HG02870 (cell line): Measurements from ENCODE around the gene URB2.

Source experiments
- ATAC-seq: cut with Tn5 transposase; IDR thresholded peaks from one replicate; pipeline ENCODE4 v1.9.1; 2021; ENCODE audit warnings: mild to moderate bottlenecking, moderate library complexity; ENCODE audit not compliant: unreplicated experiment

The URB2 gene

DNA sequence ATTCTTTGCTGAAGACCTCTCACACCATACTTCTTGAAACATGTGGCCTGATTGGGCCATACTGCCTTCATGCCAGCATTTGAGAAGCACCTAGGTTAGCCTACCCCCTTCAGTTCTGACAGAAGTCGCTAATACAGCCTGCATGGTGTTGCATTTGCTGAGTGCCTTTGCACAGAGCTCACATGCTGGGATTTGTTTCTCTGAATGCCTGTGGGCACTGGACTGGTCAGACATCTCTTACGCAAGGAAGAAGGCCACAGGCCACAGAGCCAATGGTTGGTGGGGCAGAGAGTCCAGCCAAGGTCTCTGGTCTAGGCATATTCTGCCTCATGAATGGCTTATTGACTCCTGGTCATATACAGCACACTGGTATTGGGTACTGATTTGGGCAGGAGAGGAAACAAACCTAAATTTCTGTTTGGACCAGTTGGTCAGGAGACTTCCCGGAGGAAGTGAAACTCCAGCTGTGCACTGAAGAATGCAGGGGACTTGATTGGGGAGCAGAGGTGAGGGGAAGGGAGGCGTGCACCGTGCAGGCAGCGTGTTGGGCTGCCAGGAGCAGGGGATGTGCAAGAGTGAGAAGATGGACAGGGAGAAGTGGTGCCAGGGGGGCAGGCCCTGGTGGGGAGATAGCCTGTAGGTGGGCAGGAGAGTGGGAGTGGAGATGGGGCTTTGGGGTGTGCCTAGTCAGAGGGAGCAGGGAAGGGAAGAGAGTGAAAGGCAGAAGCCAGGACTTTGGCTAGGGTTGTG is 18.1 kb downstream of the URB2 start:
- ATAC-seq, result no peak

DNA sequence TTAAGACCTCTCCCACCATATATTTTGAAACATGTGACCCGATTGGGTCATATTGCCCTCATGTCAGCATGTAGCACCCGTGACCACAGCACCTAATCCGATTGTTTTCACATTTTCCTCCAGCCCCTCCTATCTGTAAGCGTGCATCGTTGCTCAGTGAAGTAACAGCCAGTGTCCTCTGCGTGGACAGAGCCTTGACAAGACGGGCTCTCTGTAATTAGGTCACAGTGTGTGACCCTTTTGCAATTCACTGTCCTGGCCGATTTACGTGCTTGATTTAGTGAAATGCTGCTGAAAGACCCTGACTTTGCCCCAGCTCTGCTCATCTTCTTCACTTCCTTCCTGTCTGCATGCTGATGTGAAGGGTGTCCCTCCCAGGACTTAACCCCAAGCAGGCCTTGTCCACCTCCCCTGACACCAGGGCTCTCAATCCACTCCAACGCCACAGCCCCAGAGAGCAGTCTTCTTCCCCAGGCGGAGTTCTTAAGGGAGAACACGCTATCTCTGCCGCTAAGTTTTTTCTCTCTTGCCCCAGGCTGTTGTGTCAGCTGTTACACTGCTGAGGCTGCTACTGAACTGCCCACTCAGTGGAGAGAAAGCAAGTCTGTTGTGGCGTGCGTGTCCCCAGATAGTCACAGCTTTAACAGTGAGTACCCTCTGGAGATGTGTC is 19.4 kb downstream of the URB2 start:
- no peak for ATAC-seq

DNA sequence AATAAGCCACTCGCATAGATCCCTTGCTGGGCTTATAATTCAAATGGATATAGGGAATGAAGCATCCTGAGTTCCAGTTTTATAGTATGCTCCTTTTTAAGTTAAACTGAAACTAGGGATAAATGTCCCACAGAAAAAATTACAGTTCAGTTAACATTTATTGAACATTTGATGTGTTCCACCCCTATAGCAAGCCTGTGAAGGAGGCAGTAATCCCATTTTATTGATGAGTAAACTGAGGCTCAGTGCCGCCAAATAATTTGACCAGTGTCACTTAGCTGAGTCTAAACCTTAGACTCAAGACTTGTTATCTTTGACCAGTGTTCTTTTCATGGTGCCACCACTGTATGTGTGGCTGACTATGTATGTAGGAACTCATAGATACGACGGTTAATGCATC is 22.4 kb downstream of the URB2 start:
- no peak for ATAC-seq

DNA sequence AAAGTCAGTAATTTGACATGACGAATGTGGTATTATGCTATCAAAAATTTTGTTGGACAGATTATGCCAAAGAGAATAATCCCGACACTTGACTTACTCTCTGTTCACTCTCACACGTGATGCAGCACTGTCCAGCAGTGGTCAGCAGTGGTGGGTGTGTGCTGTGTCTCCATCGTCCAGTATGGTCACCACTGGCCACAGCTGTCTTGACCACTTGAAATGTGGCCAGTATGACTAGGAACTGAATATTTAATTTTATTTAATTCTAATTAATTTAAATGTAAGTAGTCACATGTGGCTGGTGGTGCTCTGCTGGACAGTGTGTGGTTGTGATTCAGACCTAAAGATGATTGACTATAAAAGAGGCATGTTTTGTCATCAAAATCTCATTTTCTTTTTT is 24.0 kb downstream of the URB2 start:
- ATAC-seq, result no peak

DNA sequence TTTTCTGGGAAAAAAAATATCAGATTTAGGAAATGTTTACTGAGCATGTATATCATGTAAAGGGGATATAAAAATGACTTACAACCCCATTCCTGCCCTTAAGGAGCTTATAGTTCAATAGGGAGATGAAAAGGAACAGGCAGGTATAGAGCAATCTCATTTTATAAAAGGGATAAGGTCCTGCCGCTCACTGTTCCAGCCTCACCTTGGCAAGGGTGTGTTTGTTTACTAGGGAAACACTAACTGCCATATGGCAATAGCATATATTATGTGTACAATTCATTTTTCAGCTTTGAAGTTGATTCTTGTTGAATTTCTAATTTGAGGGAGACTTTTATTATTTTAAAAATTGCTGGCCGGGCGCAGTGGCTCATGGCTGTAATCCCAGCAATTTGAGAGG is 25.5 kb downstream of the URB2 start:
- ATAC-seq, result no peak

DNA sequence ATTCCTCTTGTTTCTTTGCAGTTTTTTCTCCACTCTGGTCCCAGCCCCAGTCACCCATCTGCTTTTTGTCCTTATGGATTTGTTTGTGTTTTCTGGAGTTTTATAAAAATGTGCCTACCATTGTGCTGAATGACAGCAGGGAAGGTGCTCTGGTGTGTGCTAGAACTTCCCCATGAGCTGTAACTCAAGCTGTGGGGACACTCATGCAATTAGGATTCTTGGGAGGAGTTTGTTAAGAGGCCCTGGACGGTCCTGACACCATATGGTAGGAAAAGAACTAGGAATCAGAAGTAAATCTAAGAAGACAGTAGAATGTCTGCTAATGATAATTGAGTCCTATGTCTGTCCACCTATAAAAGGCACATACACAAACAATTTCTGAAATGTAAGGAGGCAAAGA is 27.4 kb downstream of the URB2 start:
- no peak for ATAC-seq

DNA sequence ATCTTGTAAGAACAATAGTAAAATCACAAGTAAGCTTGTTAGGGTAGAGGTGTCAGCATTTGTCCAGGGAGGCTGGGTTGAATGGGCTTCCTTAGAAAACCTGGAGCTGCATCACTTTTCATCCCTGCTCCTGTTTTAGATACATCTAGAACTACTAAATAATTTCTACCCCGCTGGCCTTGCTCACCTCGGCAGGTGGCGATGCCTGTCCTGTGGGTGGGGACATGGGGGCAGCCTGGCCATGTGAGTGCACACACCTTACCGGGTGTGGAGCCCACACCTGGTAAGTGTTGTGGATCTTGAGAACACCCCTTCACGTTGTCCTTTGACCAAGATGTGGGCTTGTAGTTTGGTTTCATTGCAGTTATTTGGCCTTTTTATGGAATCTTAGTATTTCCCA is 29.7 kb downstream of the URB2 start:
- no peak for ATAC-seq

DNA sequence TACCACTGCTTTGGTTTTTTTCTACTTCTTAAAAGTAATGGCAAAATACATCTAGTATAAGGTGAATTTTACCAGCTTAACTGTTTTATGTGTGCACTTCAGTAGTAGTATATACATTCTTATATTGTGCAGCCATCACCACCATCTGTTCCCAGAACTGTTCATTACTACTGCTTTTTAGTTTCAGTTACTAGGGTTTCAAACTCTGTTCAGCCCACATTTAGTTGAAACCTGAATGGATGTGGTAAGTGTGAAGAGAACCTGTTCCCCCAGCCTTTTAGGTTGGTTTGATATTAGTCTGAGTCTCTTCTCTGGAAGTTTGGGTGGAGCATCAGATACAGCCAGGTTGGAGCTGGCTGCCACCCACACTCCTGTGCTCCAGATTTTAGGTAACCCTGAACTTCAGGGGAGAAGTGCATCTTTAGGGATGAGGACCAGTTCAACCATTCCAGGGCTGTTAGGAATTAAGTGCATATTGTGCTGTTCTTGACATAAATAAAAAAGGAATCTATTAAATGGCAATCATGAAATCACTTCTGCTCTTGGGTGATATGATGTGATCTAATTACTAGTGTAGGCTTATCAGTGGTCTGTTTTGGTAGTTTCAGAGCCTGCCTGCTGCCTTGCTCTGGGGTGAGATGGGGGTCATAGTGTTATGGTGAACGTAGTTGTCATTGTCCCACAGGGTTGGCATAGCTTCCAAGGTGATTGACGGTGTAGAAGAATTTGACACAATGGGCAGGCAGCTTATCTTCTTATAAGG is 32.1 kb downstream of the URB2 start:
- ATAC-seq, result peak; percentile 82

DNA sequence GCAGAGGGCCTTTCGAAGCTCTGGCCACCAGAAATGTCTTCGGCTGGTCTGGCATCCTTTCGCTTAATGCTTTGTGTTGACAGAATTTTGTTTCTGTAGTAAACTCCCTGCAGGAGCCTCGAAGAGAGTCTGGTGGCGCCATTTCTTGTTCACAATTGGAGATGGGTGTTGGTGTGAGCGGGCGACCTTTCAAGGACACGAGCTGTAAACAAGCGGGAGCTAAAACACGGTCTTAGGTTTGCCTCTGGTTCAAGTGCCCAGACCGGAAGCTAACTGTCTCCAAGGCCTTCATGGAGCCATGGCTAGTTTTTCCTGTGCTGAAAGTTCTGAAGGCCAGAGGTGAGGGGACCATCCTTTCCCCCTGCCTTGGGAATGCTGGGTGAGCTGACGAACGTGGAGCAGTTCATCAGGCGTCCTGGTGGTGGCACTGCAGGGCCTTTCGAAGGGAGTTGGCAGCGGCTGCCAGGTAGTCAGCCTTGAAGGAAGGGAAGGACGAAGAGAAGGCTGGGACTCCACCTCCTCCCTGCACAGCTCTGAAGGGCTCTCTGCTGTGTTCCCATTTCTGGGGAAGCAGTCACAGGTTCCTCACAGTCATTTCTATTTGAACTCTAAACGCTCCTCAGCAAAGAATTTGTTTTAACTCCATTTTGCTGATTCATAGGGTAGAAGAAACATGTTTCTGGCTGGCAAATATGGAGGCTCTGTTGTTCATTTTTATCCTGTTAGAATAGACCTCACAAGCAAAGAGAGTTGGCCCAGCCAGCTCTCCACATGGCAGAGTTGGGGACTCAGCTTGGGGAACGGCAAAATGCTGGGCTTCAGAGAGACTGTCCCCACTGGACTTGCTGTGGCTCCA is 35.2 kb downstream of the URB2 start:
- ATAC-seq, result peak; percentile 51

DNA sequence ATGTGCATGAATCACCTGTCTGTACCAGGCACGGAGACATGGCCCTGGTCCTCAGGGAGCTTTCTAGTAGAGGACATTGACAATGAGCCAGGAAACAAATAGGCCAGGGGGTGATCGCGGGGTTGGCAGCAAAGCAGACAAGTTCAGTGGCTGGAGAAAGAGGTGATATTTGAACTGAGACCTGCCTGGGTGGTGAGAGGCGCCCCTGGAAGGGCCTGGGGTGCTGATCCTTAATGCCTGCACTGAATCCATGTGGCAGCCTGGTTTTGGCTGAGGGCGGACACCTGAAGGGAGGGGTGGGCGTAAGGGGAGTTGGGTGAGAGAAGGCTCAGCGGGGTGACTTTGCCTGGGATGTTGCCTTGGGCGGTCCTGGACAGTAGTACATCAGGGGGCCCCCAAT is 35.9 kb downstream of the URB2 start:
- no peak for ATAC-seq

DNA sequence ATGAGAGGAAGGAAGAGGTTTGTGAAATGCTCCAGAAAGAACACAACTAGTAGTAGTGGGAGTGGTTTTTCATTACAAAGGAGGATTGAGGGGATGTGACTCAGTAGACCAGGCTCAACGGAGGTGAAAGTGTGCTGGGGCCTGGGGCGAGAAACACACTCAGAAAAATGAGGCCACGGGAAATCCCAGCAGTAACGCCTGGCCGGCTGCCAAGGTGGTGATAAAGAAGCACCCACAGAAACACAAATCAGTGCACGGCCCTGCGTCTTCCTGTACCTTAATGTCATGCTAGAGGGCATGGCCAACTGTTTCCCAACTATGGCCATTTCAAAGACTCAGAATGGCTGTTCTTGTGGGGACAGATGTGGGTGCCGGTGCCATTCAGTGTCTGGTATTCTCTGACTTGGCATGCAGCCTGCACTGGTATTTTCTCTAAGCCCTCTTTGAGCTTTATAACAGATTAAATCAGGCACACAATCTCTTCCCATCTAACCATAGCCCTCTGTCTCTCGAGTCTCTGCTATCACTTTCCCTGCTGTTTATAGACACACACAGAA is 38.2 kb downstream of the URB2 start:
- peak; percentile 59 for ATAC-seq

DNA sequence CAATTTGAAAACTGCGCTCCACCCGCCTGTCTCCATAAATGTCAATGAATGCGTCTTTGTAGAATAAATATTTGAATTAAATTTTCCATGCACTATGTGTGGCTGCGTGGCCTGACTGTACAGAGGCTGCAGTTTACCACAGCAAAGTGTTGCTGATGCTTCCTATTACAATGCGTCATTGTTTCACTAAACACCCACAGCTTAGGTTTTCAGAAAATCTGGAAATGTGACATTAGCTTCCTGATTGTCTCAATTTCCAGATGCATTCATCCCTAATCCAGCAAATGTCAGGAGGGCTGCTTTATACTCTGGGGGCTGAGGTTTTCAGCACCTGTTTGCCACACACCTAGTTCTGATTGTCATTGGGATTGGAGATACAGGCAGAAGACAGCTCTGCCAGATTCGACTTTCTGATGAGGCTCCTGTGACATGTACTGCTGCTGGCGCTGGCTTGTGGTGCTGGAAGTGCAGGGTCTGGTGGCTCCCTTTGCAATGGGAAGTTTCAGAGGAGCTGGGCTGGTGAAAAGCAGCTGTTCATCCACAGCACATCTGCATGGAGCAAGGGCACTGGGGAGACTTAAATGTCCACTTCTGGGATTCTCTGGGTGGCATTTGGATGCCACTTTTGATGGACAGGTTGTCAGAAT is 40.0 kb downstream of the URB2 start:
- ATAC-seq, result no peak

DNA sequence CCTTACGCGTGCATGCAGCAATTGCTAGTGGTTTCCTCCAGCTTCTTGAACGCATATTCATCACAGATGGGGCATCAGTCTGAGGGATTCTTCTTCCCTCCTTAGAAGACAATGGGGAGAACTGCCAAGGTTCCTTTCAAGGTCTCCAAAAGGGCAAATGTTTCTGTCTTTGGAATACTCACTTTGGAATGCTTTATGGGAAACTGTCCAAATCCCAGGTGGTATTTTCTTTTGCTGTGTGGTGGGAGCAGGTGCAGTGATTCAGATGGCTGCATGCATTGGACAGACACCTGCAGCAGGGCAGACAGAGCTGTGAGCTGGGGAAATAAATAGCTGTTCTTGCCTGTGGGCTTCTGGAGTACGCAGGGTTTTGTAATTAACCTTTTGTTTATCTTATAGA is 40.5 kb downstream of the URB2 start:
- no peak for ATAC-seq

DNA sequence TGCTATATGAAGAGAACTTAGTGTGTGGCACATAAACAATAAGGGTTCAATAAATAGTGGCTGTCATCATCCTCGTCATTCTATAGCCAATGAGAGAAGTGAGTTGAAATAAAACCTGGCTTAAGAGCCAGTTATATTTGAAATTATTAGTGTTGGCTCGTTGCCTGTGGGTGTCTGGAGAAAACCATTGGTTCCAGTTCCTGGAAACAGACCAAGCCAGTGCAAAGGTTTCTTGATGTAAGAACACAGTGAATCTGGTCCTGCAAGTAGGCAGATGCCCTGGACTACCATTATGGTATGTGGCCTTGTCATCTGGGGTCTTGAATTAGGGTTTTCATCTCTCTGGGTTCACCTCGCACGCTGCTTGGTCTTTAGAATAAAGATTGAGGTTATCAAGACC is 43.3 kb downstream of the URB2 start:
- ATAC-seq, result no peak

DNA sequence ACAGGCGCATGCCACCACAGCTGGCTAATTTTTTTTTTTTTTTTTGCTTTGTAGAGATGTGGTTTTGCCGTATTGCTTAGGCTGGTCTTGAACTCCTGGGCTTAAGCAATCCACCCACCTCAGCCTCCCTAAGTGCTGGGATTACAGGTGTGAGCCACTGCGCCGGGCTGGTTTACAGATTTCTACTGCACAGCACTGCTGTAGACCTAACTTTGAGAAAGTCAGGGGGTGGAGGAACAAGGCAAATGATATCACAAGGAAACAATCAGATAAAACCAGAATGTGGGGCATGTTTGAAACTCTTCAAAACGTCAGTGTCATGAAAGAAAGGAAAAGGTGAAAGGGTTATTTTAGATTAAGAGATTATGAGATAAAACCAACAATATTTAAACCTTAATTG is 45.3 kb downstream of the URB2 start:
- ATAC-seq, result no peak

DNA sequence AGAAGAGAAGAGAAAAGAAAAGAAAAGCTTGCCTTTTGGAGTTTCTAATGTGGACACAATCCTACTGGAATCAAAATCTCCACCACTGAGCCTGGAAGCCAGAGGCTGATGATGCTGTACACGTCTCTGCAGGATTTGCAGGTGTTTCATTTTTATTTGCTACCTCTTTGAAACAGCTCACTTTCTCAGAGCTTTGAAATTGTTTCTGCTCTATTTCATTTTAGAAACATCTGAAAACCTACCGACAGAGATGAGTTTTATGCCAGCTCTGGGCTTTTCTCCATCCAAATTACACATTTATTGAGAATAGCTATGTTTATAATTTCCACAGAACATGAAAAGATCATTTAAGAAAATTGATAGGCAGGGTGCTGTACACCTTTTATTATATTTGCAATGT is 46.2 kb downstream of the URB2 start:
- no peak for ATAC-seq

DNA sequence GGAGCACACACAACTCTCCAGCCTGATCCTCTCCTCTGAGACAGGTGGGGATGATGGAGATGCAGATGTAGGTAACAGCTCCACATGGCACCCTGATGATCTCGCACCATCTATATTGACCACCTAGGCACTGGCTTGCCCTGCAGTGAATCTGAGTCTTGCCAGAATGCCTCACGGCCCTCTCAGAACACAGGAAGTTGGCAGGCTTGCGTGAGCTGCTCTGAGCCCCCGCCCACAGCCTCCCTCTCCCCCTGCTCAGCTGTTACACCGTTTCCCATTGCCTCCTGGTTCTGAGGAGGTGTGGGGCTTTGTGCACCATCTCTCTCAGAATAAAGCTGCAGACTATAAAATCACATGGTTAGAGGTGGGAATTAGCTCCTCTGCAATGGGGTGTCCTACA is 48.0 kb downstream of the URB2 start:
- ATAC-seq, result no peak

DNA sequence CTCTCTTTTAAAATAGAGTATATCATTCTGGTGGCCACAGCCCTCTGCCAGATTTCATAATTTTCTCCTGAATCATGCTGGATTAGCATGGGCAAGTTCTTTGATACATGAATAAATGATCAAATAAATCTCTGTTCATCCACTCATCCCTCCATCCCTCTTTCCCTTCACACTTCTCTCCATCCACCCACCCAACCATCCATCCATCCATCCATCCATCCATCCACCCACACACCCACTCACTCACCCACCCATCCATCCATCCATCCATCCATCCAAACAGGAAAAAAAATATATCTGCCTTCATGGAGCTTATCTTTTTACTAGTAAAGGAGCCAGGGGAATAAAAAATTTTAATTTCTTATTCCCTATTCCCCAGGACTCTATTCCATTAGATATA is 49.3 kb downstream of the URB2 start:
- ATAC-seq, result no peak

DNA sequence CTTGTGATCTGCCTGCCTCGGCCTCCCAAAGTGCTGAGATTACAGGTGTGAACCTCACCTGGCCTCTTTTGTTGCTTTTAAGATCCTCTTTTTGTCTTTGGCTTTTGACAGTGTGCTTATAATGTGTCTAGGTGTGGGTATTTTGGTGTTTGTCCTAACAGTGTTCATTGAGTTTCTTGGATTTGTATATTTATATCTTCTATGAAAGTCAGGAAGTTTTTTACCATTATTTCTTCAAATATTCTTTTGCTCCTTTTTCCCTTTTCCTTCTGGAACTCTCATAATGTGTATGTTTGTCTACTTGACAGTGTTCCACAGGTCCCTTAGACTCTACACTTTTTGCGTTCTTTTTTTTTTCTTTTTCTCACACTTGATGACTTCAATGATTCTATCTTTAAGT is 59.1 kb downstream of the URB2 start:
- no peak for ATAC-seq

DNA sequence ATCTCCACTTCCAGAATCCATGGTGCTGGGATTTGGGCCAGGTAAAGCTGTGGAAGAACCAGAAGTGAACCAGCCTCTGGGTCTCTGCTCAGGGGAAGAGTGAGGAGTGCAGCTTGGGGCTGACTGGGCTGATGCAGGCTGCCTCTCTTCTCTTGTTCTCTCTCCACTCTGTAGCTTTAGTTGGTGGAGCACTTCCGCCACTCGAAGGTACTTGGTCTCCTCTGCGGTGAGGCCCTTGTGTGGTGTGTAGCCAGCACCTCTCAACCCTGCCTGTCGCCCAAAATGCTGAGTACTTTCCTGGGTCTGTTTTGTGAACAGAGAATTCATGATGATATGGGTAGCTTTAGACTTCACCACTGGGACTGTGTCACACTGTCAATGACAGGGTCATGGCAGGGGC is 63.2 kb downstream of the URB2 start:
- no peak for ATAC-seq
